ENCODE measurements around the gene CCNB2. TPM values are rescaled to one million over a fixed set of nuclear protein-coding genes. Genes with fewer than 3 reads are reported as not detected.
A peak's percentile ranks its signal among the peaks of the same experiment; 100 is the strongest.

Gene CCNB2
- total and polyA plus RNA-seq, 4 donors, result 1.5 to 5.1 (median 2.2) TPM

DNA sequence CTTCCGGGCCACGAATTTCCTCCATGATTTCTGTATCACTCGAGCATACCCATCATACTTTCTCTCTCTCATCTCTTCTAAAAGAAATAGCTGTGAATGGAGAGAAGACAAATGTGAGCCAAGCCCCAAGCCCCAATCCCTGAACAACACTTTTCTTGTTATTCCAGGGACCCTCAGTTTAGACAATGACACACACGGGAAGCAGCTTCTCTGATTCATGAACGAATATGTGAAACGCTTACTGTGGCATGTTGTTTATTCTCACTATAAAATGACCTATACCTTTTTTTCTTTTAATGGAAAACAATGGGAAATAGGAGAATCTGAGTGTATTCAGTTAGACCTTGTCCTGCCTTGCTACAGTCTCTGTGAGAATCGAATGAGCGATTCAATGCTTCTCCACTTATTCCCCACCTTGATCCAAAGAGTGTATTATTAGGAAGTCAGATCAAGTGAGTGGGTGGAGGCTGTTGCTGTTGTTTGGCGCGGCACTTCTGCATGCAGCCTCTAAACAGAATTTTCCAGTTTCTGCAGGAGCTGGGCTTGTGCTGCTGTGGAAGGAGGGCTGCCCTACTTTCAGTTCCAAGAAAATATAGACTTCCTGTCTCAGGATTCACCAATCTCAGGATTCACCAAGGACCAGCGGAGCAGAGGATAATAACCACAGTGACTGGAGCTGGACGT, 69.3 kb downstream of the CCNB2 start:
- no peaks in the 10 kb centered on the region for H3K27me3 ChIP-seq (ENCODE audit: control insufficient read depth in 3 of 3, insufficient read depth in 3 of 3, low read length in 2 of 3)
- TF ChIP-seq, protein P1, sequence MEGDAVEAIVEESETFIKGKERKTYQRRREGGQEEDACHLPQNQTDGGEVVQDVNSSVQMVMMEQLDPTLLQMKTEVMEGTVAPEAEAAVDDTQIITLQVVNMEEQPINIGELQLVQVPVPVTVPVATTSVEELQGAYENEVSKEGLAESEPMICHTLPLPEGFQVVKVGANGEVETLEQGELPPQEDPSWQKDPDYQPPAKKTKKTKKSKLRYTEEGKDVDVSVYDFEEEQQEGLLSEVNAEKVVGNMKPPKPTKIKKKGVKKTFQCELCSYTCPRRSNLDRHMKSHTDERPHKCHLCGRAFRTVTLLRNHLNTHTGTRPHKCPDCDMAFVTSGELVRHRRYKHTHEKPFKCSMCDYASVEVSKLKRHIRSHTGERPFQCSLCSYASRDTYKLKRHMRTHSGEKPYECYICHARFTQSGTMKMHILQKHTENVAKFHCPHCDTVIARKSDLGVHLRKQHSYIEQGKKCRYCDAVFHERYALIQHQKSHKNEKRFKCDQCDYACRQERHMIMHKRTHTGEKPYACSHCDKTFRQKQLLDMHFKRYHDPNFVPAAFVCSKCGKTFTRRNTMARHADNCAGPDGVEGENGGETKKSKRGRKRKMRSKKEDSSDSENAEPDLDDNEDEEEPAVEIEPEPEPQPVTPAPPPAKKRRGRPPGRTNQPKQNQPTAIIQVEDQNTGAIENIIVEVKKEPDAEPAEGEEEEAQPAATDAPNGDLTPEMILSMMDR (IDR thresholded peaks at IDR 0.05; ENCODE audit: control extremely low read depth, extremely low read depth), result no peak
- peaks cover 0 to 13% (median 2%) of the 10 kb centered on the region in 4 donors for H3K36me3 ChIP-seq (ENCODE audit: control insufficient read depth in 4 of 4, insufficient read depth in 4 of 4, low read length in 4 of 4)
- 89 to 95% methylated on average over 12 of the region's 12 CpGs for WGBS, 2 donors
- no peak for DNase-seq
- H3K9me3 ChIP-seq (ENCODE audit: control insufficient read depth in 4 of 4, insufficient read depth in 3 of 4, low read length in 3 of 4), result no peaks in the 10 kb centered on the region
- no peak overlapping the region for H3K9ac ChIP-seq (ENCODE audit: insufficient read depth in 1 of 2, low read length in 2 of 2)
- peaks cover 0 to 6% (median 0%) of the 10 kb centered on the region in 5 donors for H3K4me1 ChIP-seq (ENCODE audit: control insufficient read depth in 5 of 5, insufficient read depth in 5 of 5, low read length in 5 of 5)
- no peak for ATAC-seq (ENCODE audit: insufficient read depth, low FRiP score)
- no peak overlapping the region for H3K4me3 ChIP-seq
- peak overlapping the region in 1 of 2 donors; percentile 39 for H3K27ac ChIP-seq (ENCODE audit: low read depth in 1 of 2, low read length in 1 of 2)

Small RNAs within 50 kb of the gene (small RNA-seq; reads per million reads assigned to genes)
- gene MIR2116 (ENCODE audit: low replicate concordance), result 0.29 reads per million, percentile 32 among the genes with 10 or more reads in this experiment

Other genes starting within 250 kb of the CCNB2 start
- gene SLTM, start 171.5 kb upstream of the CCNB2 start, total RNA-seq, result 100 to 1,000 TPM in 1 of 2 donors, 10 to 100 TPM in 1; 72.7 to 164 TPM
- gene SLTM, start 171.5 kb upstream of the CCNB2 start, polyA plus RNA-seq, result 10 to 100 TPM; 46.0 to 62.1 TPM
- 10 to 100 TPM; 28.5 to 52.0 TPM for gene RNF111, start 117.5 kb upstream of the CCNB2 start, total RNA-seq
- 10 to 100 TPM in 1 of 2 donors, 1 to 10 TPM in 1; 8.7 to 10.5 TPM for gene RNF111, start 117.5 kb upstream of the CCNB2 start, polyA plus RNA-seq
- not detected for gene LDHAL6B, start 101.7 kb downstream of the CCNB2 start, total RNA-seq
- gene LDHAL6B, start 101.7 kb downstream of the CCNB2 start, polyA plus RNA-seq, result under 1 TPM in 1 of 2 donors, not detected in 1; 0.05 TPM